Peyer's patch (tissue), 4 donors: Measurements from ENCODE around the gene RIC3.

Experiments used
- POLR2A ChIP-seq, 2 donors: fragments of 450-650 bp; IDR thresholded peaks; one replicate each; pipeline ENCODE4 v1.5.1; 2017; ENCODE audit warnings: antibody characterized with exemption in 2 of 2, mild to moderate bottlenecking in 2 of 2, moderate library complexity in 2 of 2
- TF ChIP-seq, protein P1 (sequence below), 6 experiments: fragments of 450-650 bp in 4 of 6; fragments of 200-600 bp in 2 of 6; sonication (generic) in 1 of 6; IDR thresholded peaks; one replicate each; pipeline ENCODE4 v1.5.1; 2017 to 2019; ENCODE audit warnings: antibody characterized with exemption in 6 of 6, mild to moderate bottlenecking in 3 of 6, moderate library complexity in 1 of 6

- TF ChIP-seq, protein P1, sequence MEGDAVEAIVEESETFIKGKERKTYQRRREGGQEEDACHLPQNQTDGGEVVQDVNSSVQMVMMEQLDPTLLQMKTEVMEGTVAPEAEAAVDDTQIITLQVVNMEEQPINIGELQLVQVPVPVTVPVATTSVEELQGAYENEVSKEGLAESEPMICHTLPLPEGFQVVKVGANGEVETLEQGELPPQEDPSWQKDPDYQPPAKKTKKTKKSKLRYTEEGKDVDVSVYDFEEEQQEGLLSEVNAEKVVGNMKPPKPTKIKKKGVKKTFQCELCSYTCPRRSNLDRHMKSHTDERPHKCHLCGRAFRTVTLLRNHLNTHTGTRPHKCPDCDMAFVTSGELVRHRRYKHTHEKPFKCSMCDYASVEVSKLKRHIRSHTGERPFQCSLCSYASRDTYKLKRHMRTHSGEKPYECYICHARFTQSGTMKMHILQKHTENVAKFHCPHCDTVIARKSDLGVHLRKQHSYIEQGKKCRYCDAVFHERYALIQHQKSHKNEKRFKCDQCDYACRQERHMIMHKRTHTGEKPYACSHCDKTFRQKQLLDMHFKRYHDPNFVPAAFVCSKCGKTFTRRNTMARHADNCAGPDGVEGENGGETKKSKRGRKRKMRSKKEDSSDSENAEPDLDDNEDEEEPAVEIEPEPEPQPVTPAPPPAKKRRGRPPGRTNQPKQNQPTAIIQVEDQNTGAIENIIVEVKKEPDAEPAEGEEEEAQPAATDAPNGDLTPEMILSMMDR (IDR thresholded peaks at IDR 0.05) = no peak
- no peak for TF ChIP-seq POLR2A (IDR thresholded peaks at IDR 0.05)
Measured at GRCh38 chr11:8103909-8104308, 64.9 kb downstream of the RIC3 start.
